ENCODE data around the gene CEACAM19. TPM values are rescaled to one million over a fixed set of nuclear protein-coding genes. Genes with fewer than 3 reads are reported as not detected.
"Not testable (repeated sequence)": the region's sequence is repeated elsewhere in the genome, so short reads cannot be mapped to it uniquely, and the experiment has no call there.

Gene CEACAM19
- total RNA-seq, 1 experiment from 2014 or later: 0.03 TPM

GRCh38 chr19:44673510-44673909 is 2.2 kb downstream of the CEACAM19 start:
- no peak for DNase-seq (ENCODE audit: low read depth)

GRCh38 chr19:44675521-44675920 is 4.2 kb downstream of the CEACAM19 start:
- no peak for DNase-seq (ENCODE audit: low read depth)

- DNase-seq (ENCODE audit: low read depth): peak; percentile 73
Measured at GRCh38 chr19:44677019-44677811, 5.9 kb downstream of the CEACAM19 start.

GRCh38 chr19:44680536-44680935 is 9.3 kb downstream of the CEACAM19 start:
- DNase-seq (ENCODE audit: low read depth): no peak

GRCh38 chr19:44681992-44682790 is 10.9 kb downstream of the CEACAM19 start:
- no peak for DNase-seq (ENCODE audit: low read depth)

GRCh38 chr19:44682807-44683206 is 11.5 kb downstream of the CEACAM19 start:
- no peak for DNase-seq (ENCODE audit: low read depth)

- no peak for DNase-seq (ENCODE audit: low read depth)
Measured at GRCh38 chr19:44683434-44684210, 12.3 kb downstream of the CEACAM19 start.

GRCh38 chr19:44684396-44684795 is 13.1 kb downstream of the CEACAM19 start:
- not testable (repeated sequence) for DNase-seq (ENCODE audit: low read depth)

GRCh38 chr19:44684892-44685863 is 13.9 kb downstream of the CEACAM19 start:
- DNase-seq (ENCODE audit: low read depth): peak; percentile 94

- DNase-seq (ENCODE audit: low read depth): peak; percentile 68
Measured at GRCh38 chr19:44685877-44686276, 14.6 kb downstream of the CEACAM19 start.

GRCh38 chr19:44686896-44687295 is 15.6 kb downstream of the CEACAM19 start:
- DNase-seq (ENCODE audit: low read depth): no peak

- DNase-seq (ENCODE audit: low read depth): no peak
Measured at GRCh38 chr19:44687888-44688287, 16.6 kb downstream of the CEACAM19 start.

GRCh38 chr19:44689290-44690130 is 18.2 kb downstream of the CEACAM19 start:
- DNase-seq (ENCODE audit: low read depth): peak; percentile 52

- no peak for DNase-seq (ENCODE audit: low read depth)
Measured at GRCh38 chr19:44690131-44690440, 18.8 kb downstream of the CEACAM19 start.

GRCh38 chr19:44692379-44692721 is 21.1 kb downstream of the CEACAM19 start:
- no peak for DNase-seq (ENCODE audit: low read depth)

GRCh38 chr19:44694184-44694579 is 22.9 kb downstream of the CEACAM19 start:
- no peak for DNase-seq (ENCODE audit: low read depth)

GRCh38 chr19:44696939-44697669 is 25.8 kb downstream of the CEACAM19 start:
- no peak for DNase-seq (ENCODE audit: low read depth)

GRCh38 chr19:44697670-44698034 is 26.4 kb downstream of the CEACAM19 start:
- DNase-seq (ENCODE audit: low read depth): no peak

GRCh38 chr19:44698492-44699201 is 27.4 kb downstream of the CEACAM19 start, which contains the start of gene CEACAM16:
TSS of gene CEACAM16 (plus strand) at chr19:44699151. CDS start at chr19:44701457, 2,306 bp downstream.
- DNase-seq (ENCODE audit: low read depth): no peak

Measured in HT1080 (cell line).